ENCODE data around the gene SLC5A8. TPM values are rescaled to one million over a fixed set of nuclear protein-coding genes. Genes with fewer than 3 reads are reported as not detected.

The SLC5A8 gene
- under 1 TPM in 3 of 4 donors, not detected in 1; 0.18 to 0.54 (median 0.28) TPM for total RNA-seq

GRCh38 chr12:101209319-101210302, at the start of gene SLC5A8:
Gene SLC5A8 (minus strand): TSS chr12:101210238. CDS start chr12:101209848, 390 bp downstream.
- Histone ChIP-seq H3K4me3 (no peak within 1 kb of the TSS), H3K27me3 (no peaks in the 10 kb centered on the region), H3K9me3 (no peaks in the 10 kb centered on the region), H3K4me1 (no peaks in the 10 kb centered on the region), H3K36me3 (no peaks in the 10 kb centered on the region), H3K27ac (no peak within 1 kb of the TSS)
- DNase-seq = no peak
- no peak for TF ChIP-seq CTCF (IDR thresholded peaks at IDR 0.05)
- no peak for TF ChIP-seq POLR2A (IDR thresholded peaks at IDR 0.05)

- Histone ChIP-seq H3K4me3 (no peak overlapping the region), H3K36me3 (no peaks in the 10 kb centered on the region), H3K9me3 (no peaks in the 10 kb centered on the region), H3K27ac (no peak overlapping the region), H3K4me1 (no peaks in the 10 kb centered on the region), H3K27me3 (no peaks in the 10 kb centered on the region)
- TF ChIP-seq CTCF (IDR thresholded peaks at IDR 0.05) (no peak), POLR2A (IDR thresholded peaks at IDR 0.05) (no peak)
- DNase-seq = no peak
These were observed 47.3 kb upstream of the SLC5A8 start for GRCh38 chr12:101257357-101257756.

GRCh38 chr12:101256266-101256665, 46.2 kb upstream of the SLC5A8 start:
- TF ChIP-seq CTCF (IDR thresholded peaks at IDR 0.05) (no peak), POLR2A (IDR thresholded peaks at IDR 0.05) (no peak)
- no peak for DNase-seq
- no peaks in the 10 kb centered on the region for H3K9me3 ChIP-seq

GRCh38 chr12:101243616-101244015, 33.6 kb upstream of the SLC5A8 start:
- TF ChIP-seq CTCF (IDR thresholded peaks at IDR 0.05) (no peak), POLR2A (IDR thresholded peaks at IDR 0.05) (no peak)

More at GRCh38 chr12:101256266-101256665, 46.2 kb upstream of the SLC5A8 start:
- Histone ChIP-seq H3K27me3 (no peaks in the 10 kb centered on the region), H3K4me3 (no peak overlapping the region), H3K27ac (no peak overlapping the region), H3K36me3 (no peaks in the 10 kb centered on the region), H3K4me1 (no peaks in the 10 kb centered on the region)

GRCh38 chr12:101243074-101243473, 33.0 kb upstream of the SLC5A8 start:
- H3K36me3 ChIP-seq = no peaks in the 10 kb centered on the region
- H3K27ac ChIP-seq = no peak overlapping the region
- H3K9me3 ChIP-seq = no peaks in the 10 kb centered on the region
- no peaks in the 10 kb centered on the region for H3K27me3 ChIP-seq
- no peak for DNase-seq
- no peak overlapping the region for H3K4me3 ChIP-seq
- H3K4me1 ChIP-seq = no peaks in the 10 kb centered on the region
- no peak for TF ChIP-seq CTCF (IDR thresholded peaks at IDR 0.05)
- TF ChIP-seq POLR2A (IDR thresholded peaks at IDR 0.05) = no peak

More at GRCh38 chr12:101243616-101244015, 33.6 kb upstream of the SLC5A8 start:
- Histone ChIP-seq H3K9me3 (no peaks in the 10 kb centered on the region), H3K27me3 (no peaks in the 10 kb centered on the region), H3K4me3 (no peak overlapping the region), H3K4me1 (no peaks in the 10 kb centered on the region), H3K27ac (no peak overlapping the region), H3K36me3 (no peaks in the 10 kb centered on the region)
- DNase-seq = no peak
